Measurements from ENCODE around the gene TUBB1. TPM values are rescaled to one million over a fixed set of nuclear protein-coding genes. Genes with fewer than 3 reads are reported as not detected.

TUBB1 gene
- total RNA-seq, 8 experiments from 2014 or later, result 0.57 to 3.4 (median 0.79) TPM

DNA sequence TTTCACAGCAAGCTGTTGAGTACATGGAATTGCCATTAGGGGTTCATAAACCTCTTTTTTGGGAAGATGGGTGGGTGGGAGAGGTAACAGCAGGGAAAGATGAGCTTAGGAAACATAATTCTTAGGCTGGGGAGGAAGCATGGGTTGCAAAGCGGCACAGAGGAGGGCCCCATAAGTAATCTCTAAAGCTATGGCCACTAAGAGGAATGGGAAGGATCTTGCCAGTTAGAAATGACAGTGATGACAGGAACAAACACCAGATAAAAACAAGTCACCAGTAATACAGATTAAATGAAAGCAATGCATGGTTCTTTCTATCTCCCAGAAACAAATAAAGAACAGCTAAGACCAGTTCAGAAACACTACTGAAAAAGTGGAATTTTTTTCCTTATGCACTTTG is 54.4 kb downstream of the TUBB1 start:
- no peak for ATAC-seq (replicated peaks in 6 of 8)
- in situ Hi-C loops (cut with MboI; ENCODE audit: low pct_unique_long_range_greater_than_20kb in 2 of 9, low sequenced_read_pairs in 9 of 9, unreplicated experiment in 9 of 9), result loop anchor here in 1 of 9 experiments (25.0 kb wide), 1 partner anchor 139 kb away; no protein-coding TSS in a partner anchor
- 0 to 100% (median 88%) methylated on average over 1 of the region's 1 CpG; no CpG with 5 or more reads in 5 of the 10 experiments for WGBS, 10 experiments
- H3K4me1 ChIP-seq (replicated peaks in 1 of 2), result peaks cover 0 to 5% of the 10 kb centered on the region in 2 donors
- no peak overlapping the region for H3K4me3 ChIP-seq
- H3K27ac ChIP-seq, result no peak overlapping the region

DNA sequence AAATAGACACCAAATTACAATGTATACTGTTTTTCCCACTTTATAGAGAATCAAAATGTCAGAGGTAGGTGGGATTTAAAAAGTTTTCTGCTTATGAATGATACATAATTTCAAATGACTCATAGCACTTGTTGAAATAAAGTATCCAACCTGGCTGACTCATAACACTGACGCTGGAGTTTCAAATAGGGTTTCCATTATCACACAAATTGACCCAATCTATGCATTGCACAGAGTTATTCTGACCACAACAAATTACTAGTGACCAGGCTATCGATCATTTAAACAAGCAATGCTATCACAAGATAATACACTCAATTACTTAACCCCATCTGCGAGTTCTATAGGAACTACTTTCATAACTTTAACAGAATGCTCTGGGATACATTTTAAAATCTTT is 55.2 kb downstream of the TUBB1 start:
- 10 to 51% (median 42%) methylated on average over 2 to 3 of the region's 3 CpGs; no CpG with 5 or more reads in 1 of the 10 experiments for WGBS, 10 experiments
- in situ Hi-C loops (cut with MboI; ENCODE audit: low pct_unique_long_range_greater_than_20kb in 2 of 9, low sequenced_read_pairs in 9 of 9, unreplicated experiment in 9 of 9), result loop anchor here in 1 of 9 experiments (25.0 kb wide), 1 partner anchor 138 kb away; no protein-coding TSS in a partner anchor
- ATAC-seq (replicated peaks in 6 of 8), result peak in 1 of 8 experiments; percentile 25

GRCh38 chr20:59075934-59076508 is 56.8 kb downstream of the TUBB1 start:
- in situ Hi-C loops (cut with MboI; ENCODE audit: low pct_unique_long_range_greater_than_20kb in 2 of 9, low sequenced_read_pairs in 9 of 9, unreplicated experiment in 9 of 9), result loop anchor here in 1 of 9 experiments (25.0 kb wide), 1 partner anchor 336 kb away; no protein-coding TSS in a partner anchor
- no peak for ATAC-seq (replicated peaks in 6 of 8)
- Histone ChIP-seq H3K27ac (no peak overlapping the region), H3K4me3 (no peak overlapping the region), H3K4me1 (replicated peaks in 1 of 2) (peaks cover 0 to 5% of the 10 kb centered on the region in 2 donors)
- 14 to 100% (median 81%) methylated on average over 1 to 3 of the region's 4 CpGs; no CpG with 5 or more reads in 4 of the 10 experiments for WGBS, 10 experiments

More for the DNA sequence above, 55.2 kb downstream of the TUBB1 start:
- H3K4me3 ChIP-seq, result no peak overlapping the region
- H3K4me1 ChIP-seq (replicated peaks in 1 of 2), result peaks cover 0 to 5% of the 10 kb centered on the region in 2 donors
- no peak overlapping the region for H3K27ac ChIP-seq

Other genes with a start within 250 kb of the TUBB1 start
- 1 to 10 TPM in 5 of 8 experiments, under 1 TPM in 3; 0.50 to 5.0 (median 2.3) TPM for gene GNAS-AS1, start 168.5 kb upstream of the TUBB1 start, total RNA-seq
- 1,000 to 10,000 TPM in 2 of 8 experiments, 100 to 1,000 TPM in 6; 567 to 1,051 (median 853) TPM for gene GNAS, start 166.7 kb upstream of the TUBB1 start, total RNA-seq
- gene NELFCD, start 38.2 kb upstream of the TUBB1 start, total RNA-seq, result 100 to 1,000 TPM in 2 of 8 experiments, 10 to 100 TPM in 6; 31.0 to 126 (median 65.7) TPM
- 100 to 1,000 TPM in 1 of 8 experiments, 10 to 100 TPM in 2, 1 to 10 TPM in 3, under 1 TPM in 2; 0.71 to 114 (median 3.3) TPM for gene CTSZ, start 12.2 kb upstream of the TUBB1 start, total RNA-seq
- 10 to 100 TPM; 34.5 to 94.0 (median 69.8) TPM for gene ATP5F1E, start 12.9 kb downstream of the TUBB1 start, total RNA-seq
- 10 to 100 TPM; 40.1 to 81.9 (median 63.3) TPM for gene PRELID3B, start 23.4 kb downstream of the TUBB1 start, total RNA-seq
- under 1 TPM; 0.09 to 0.66 (median 0.12) TPM for gene ZNF831, start 144.4 kb downstream of the TUBB1 start, total RNA-seq